GM21515 (cell line): ENCODE results near the gene FBXL19.
"Not testable (repeated sequence)": the region's sequence is repeated elsewhere in the genome, so short reads cannot be mapped to it uniquely, and the experiment has no call there.

Source experiments
- ATAC-seq: cut with Tn5 transposase; IDR thresholded peaks from one replicate; pipeline ENCODE4 v1.9.1; 2021; ENCODE audit not compliant: unreplicated experiment

Gene FBXL19

DNA sequence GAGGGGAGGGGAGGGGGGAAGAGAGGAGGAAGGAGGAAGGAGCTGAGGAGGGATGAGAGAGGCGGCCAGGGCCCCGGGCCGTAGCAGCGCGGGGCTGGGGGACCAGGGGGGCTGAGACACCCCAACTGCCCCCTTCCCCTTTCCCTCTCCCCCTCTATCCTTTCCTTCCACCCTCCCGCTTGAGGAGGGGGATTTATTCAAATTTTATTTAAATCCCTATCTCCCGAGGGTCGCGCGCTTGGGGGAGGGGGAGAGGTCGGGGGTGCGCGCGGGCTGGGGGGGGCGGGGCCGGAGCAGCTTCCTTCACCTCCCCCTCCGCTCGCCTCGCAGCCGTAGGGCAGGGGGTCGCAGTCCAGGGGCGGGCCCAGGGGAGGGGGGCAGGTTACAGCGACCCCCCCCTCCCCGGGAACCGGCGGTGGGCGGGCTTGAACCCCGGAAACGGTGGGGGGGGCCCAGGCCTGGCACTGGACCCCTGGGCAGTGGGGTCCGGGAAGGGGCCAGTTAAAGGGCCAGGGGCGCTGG lies at the start of gene FBXL19:
FBXL19 (plus strand) TSS at position 19 of the 522 bp plus-strand sequence. CDS start 2,183 bp downstream, outside the sequence.
- ATAC-seq = no peak

DNA sequence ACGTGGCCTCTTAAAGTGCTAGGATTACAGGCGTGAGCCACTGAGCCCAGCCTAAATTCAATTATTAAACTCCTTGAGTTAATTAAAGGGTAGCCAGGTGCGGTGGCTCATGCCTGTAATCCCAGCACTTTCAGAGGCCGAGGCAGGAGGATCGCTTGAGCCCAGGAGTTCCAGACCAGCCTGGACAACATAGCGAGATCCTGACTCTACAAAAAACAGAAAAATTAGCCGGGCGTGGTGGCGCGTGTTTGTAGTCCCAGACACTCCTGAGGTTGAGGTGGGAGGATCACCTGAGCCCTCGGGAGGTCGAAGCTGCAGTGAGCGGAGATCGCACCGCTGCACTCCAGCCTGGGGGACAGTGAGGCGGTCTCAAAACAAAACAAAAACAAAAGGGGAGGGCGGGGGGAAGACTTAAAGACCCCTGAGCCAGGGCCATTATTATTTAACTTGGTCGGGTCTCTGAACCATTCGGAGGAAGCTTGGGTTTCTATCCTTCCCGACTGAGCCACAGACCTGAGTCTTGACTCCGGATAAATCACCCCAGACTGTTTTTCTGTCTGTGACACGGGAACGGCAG lies 49.0 kb upstream of the FBXL19 start:
- ATAC-seq = no peak

DNA sequence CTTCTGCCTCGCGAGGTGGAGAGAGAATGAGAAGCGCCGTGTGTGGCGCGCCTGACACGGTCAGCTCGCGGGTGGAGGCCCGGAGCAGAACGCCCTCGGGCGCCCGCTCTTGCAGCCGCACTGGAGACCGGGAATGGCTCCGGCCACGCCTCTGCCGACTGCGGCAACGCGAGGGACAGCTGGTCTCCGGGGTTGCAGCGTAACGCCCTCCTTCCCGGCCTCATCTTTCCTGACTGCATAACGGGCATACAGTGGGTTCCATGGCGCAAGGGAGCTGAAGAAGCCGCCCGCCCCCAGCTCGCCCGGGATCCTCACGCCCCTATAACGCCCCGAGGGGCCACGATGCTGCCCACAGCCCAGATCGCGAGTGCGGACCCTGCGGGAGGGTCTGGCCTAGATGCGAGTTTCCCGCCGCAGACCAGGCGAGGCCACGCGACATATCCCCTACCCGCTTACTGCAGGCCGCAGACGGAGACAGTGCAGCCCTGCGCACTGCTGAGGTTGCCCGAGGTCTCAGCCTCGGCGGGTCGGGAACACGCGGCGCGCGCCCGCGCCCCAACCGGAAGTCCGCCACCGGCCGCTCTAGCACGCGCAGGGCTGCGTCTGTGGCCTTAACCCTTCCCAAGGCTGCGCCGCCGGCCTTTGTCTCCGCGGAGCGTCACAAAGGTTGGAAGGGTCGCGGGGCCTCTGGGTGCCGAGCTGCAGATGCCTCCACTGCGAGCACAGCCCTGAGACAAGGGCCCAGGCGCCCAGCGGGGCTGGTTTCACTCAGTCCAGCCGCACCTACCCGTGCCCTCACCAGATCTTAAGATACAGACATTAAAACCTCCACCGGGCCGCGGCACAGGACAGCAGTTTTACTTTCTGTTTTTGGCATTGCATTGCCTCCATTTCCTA lies 48.3 kb upstream of the FBXL19 start:
- ATAC-seq = peak; percentile 64

DNA sequence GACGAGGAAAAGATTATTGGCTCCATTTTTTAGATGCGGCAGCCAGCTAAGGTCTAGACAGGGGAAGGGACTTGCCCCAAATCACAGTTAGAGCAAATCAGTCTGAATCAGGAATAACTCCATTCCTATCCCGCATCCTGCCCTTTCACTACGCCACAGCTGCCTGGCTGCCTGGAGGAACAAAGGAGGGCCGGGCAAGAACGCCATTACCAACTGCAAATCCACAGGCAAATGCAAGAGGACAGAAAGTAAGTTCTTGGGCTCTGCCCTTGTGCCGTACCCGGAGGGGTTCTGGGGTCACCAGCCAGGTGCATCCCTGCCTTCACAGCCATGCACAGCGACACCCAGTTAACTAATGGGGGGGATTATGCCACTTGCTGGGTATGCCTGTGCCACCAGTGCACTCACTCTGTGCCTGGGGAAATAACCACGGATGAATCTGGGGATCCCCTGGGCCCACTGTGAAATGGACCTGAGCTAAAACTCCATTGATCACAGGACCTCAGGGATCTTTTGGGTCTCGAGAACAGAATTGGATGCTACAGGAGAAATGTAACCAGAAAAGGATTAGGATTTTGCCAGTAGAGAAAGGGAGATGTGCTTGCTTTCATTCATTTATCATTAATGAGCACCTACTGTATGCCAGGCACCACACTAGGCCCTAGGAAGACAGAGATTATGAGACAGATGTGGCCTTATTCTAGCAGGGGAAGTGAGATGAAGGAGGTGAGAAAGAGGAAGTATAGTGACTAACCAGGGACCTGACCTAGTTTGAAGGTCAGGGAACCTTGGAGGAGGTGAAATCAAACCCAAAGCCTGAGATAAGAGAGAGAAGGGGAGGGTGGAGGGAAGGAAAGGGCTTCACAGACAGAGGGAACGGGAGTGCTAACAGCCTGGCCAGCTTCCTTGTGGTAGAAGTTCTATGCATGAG lies 47.2 kb upstream of the FBXL19 start:
- peak; percentile 2 for ATAC-seq

DNA sequence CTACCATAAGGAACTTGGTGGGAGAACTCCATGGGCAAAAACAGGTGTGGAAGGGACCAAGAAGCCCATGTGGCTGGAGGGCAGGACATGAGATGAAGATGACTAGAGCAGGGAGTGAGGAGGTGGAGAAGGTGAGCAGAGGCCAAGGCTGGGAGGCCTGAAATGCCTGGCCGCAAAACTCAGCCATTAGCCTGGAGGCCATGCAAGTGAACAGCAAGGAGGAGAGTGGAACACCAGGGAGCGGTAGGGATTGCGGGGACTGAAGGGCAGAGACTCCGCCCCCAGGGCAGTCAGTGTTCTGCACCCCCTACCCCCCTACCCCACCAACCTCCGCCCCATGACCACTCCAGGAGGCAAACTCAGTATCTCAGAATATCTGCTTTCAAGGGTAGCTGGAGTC lies 46.5 kb upstream of the FBXL19 start:
- no peak for ATAC-seq

DNA sequence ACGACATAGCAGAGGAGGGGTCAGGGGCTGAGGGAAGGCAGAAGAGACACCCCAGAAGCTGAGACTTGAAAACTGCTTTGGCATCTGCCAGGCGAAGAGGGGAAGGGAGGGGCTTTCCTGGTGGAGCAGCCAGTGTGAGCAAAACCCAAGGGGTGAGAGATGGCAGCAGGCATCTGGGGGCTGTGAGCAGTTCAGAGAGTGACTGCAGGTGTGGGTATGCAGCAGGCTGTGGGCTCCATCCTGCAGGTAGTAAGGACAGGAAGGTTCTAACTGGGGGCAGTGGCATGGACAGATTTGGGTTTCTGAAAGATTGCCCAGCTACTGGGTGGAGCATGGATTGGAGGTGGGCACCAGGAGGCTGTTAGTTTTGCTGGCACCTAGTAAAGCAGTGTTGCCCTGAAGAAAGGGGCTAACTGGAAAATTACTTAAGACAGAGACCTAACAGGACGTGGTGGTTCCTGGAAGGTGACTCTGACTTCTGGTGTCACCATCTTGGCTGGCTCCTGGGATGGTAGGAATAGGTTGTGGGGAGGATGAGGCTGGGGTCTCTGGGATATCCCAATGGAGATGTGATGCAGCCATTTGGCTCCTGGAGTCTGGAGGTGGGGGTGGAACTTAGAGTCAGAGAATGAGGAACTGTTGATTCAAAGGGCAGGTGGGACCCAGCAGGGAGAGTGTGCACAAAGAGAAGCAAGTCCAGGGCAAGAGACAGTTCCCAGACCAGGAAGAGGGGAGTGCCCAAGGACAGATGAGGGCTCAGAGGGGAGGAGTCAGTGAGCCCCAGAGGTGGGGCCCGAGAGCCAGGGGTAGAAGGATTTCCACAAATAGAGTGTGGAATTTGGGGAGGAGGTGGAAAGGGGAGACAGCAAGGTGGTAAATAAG lies 40.7 kb upstream of the FBXL19 start:
- no peak for ATAC-seq

GRCh38 chr16:30884760-30885159 lies 38.6 kb upstream of the FBXL19 start:
- no peak for ATAC-seq

DNA sequence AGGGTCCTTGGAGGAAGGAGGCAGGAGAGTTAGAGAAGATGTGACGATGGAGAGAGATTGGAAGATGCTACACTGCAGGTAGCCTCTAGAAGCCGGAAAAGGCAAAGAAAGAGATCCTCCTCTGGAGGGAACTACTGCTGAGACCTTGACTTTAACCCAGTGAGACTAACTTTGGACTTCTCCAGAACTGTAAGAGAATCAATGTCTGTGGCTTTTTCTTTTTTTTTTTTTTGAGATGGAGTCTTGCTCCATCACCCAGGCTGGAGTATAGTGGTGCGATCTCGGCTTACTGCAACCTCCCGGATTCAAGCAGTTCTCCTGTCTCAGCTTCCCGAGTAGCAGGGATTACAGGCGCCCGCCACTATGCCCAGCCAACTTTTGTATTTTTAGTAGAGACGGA lies 38.2 kb upstream of the FBXL19 start:
- no peak for ATAC-seq

DNA sequence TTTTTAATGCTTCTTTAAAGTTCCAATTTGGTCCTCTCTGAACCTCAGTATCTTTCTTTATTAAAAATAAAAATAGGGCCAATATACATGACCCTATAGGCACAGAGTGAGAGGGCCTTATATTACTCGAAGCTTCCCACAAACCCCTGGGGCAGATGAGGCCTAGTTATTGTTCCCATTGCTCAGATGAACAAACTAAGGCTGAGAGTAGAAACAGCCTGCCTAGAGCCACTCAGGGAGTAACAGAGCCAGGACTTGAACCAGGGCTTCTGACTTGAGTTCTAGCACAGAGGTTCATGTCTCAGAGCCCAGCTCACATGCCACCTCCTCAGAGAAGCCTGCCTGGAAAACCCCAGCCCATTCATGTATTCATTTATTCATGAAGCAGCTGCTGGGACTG lies 37.2 kb upstream of the FBXL19 start:
- no peak for ATAC-seq

DNA sequence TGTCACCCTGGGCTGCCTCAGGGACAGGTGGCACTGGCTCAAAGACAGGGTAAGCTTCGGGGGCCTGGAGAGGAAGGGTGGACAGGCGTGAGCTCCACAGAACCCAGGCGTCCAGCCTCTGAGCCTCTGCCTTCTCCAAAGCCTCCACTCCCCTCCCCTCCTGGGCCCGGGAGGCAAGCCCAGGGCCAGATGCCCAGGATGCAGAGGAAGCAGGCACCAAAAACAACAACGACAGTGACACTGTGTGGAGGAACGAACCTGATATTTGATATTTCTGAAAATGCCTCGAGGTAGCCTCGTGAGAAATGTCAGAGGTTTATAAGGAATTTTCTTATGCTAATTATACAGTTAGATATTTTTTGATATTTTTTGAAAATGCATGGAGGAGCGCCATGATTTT lies 35.4 kb upstream of the FBXL19 start:
- ATAC-seq = no peak

- no peak for ATAC-seq
Measured at GRCh38 chr16:30888856-30889499, 34.4 kb upstream of the FBXL19 start.

GRCh38 chr16:30889721-30890120 lies 33.7 kb upstream of the FBXL19 start:
- no peak for ATAC-seq

DNA sequence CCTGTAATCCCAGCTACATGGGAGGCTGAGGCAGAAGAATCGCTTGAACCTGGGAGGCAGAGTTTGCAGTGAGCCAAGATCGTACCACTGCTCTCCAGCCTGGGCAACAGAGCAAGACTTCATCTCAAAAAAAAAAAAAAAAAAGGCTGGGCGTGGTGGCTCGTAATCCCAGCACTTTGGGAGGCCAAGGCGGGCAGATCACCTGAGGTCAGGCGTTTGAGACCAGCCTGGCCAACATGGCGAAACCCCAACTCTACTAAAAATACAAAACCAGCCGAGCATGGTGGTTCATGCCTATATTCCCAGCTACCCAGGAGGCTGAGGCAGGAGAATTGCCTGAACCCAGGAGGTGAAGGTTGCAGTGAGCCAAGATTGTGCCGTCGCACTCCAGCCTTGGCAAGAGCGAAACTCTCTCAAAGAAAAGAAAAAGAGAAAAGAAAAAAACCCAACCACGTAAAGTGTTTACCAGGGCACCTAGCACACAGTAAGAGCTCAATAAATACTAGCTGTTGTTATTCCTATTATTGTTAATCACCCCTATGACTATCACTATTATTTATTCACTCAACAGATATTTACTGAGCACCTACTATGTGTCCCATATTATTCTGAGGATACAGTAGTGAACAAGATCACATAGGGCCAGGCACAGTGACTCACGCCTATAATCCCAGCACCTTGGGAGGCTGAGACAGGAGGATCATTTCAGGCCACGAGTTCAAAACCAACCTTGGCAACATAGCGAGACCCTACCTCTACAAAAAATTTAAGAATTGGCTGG lies 32.1 kb upstream of the FBXL19 start:
- ATAC-seq = not testable (repeated sequence)

GRCh38 chr16:30892670-30893416 lies 30.5 kb upstream of the FBXL19 start:
- ATAC-seq = no peak

GRCh38 chr16:30893417-30893743 lies 30.0 kb upstream of the FBXL19 start:
- ATAC-seq = peak; percentile 15

- ATAC-seq = peak; percentile 68
Measured at GRCh38 chr16:30893744-30894539, 29.4 kb upstream of the FBXL19 start, which contains the start of gene BCL7C. TSS of gene BCL7C (minus strand) at chr16:30894077. CDS start at chr16:30893944, 133 bp downstream.
